GM18873 (cell line): ENCODE results near the gene PCNT.

ENCODE experiments used
- ATAC-seq: cut with Tn5 transposase; IDR thresholded peaks from one replicate; pipeline ENCODE4 v1.9.1; 2021; ENCODE audit warnings: mild to moderate bottlenecking, moderate library complexity, moderate number of reproducible peaks; ENCODE audit not compliant: unreplicated experiment, low FRiP score

PCNT gene

DNA sequence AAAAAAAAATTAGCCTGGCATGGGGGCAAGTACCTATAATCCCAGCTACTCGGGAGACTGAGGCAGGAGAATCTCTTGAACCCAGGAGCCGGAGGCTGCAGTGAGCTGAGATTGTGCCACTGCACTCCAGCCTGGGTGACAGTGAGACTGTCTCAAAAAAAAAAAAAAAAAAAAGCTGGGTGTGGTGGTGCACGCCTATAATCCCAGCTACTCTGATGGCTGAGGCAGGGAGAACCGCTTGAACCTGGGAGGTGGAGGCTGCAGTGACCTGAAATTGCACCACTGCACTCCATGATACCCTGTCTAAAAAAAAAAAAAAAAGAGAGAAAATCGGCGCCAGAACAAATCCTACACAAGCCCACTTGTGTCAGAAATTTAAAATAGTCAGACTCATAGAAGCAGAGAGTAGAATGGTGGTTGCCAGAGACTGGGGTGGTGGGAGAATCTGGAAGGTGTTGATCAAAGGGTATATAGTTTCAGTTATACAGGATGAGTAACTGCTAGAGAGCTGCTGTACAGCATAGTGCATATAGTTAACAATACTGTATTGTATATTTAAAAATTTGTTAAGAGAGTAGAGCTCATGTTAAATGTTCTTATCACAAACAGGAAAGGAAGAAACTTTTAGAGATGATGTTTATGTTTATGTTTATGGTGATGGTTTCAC, 144.3 kb downstream of the PCNT start:
- no peak for ATAC-seq

DNA sequence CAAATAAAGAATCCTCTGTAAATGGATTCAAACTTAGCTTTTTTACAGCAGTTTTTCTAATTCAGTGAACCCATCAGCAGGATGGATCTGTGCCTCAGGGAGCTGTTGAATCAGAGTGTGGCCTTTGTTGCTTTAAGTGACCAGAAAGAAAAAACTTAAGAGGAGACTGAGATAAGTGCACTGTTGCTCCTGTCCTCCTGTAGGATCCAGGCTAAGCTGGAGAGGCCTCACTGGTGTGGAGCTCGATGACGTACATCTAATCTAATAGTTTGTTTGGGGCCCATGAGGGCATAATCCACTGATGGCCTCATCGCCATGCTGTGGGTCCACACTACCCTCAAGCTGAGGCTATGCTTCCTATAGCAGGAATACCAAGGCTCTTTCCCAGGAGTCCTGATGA, 145.3 kb downstream of the PCNT start:
- no peak for ATAC-seq

DNA sequence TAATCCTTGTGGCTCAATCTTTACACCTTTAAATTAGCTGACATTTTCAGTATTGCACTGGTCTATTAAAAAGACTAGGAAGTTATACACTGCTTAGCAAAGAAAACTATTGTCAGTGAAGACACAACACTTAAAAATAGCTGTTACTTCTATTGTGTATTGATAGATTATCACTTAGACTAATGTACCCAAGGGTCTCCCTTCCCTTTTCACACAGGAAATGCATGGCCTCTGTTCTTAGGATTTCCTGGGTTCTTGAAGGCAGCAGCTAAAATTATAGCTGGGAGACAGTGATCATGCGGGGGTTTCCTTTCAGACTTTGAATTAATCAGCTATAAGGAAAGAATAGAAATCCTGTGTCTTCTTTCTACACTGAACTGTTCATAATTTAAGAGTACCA, 147.6 kb downstream of the PCNT start:
- ATAC-seq = no peak

DNA sequence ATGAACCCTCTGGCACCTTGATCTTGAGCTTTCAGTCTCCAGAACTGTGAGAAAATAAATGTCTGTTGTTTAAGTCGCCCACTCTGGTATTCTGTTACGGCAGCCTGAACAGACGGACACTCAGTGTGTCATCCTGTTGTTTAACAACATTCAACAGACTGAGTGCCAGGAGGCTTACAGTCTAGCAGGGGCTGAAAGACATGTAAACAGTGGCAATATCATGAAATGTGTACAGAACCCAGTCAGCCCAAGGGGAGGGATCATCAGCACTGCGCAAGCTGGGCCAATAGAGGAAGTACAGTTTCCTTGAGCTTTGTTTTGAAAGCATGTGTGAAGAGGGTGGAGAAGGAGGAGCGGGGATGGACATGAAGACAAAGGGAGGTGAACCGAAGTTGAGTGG, 148.3 kb downstream of the PCNT start:
- no peak for ATAC-seq

- ATAC-seq = no peak
Measured at GRCh38 chr21:46474382-46474781, 150.4 kb downstream of the PCNT start.

GRCh38 chr21:46475296-46475695, 151.3 kb downstream of the PCNT start:
- ATAC-seq = no peak

- no peak for ATAC-seq
Measured at GRCh38 chr21:46477765-46478164, 153.8 kb downstream of the PCNT start.

- ATAC-seq = no peak
Measured at GRCh38 chr21:46478910-46479309, 155.0 kb downstream of the PCNT start.

GRCh38 chr21:46480466-46480865, 156.5 kb downstream of the PCNT start:
- no peak for ATAC-seq

DNA sequence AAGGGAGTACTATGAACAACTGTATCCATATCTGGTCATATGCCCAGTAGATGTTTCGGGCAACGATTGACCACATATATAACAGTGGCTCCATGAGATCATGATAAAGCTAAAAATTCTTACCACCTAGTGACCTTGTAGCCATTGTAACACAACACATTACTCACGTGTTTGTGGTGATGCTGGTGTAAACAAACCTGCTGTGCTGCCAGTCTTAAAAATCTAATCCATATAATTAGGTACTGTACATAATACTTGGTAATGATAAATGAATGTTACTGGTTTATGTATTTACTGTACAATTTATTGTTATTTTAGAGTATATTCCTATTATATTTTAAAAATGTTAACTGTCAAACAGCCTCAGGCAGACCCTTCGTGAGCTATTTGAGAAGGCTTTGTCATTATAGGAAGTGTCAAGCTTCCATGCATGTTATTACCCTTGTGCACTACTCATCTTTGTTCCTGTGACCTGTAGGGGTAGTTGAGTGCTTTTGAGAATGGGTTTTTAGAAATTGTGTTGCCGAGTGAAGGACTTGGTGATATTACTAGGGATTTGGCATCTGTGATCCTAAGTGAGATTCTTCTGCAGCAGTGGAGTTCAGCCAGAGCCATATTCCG, 158.4 kb downstream of the PCNT start:
- no peak for ATAC-seq

DNA sequence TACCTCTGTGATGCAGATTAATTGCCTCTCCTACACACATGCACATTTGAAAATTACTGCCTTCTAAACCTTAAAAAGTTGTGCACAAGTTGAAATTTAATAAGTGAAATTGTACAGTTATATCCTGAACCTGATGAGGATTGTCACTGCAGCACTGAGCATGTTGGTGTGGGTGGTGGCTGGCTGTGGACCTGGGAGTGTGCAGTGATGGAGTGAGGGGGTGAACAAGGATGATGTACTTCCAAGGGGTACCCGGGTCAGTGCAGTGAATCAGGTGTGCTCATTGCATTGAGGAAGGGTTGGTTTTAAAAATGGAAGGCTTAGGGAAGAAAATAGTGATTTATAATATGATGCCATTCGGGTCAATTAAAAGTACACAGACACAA, 158.9 kb downstream of the PCNT start:
- no peak for ATAC-seq

GRCh38 chr21:46483300-46484295, 159.6 kb downstream of the PCNT start:
- ATAC-seq = no peak

- ATAC-seq = no peak
Measured at GRCh38 chr21:46486481-46487126, 162.6 kb downstream of the PCNT start.

DNA sequence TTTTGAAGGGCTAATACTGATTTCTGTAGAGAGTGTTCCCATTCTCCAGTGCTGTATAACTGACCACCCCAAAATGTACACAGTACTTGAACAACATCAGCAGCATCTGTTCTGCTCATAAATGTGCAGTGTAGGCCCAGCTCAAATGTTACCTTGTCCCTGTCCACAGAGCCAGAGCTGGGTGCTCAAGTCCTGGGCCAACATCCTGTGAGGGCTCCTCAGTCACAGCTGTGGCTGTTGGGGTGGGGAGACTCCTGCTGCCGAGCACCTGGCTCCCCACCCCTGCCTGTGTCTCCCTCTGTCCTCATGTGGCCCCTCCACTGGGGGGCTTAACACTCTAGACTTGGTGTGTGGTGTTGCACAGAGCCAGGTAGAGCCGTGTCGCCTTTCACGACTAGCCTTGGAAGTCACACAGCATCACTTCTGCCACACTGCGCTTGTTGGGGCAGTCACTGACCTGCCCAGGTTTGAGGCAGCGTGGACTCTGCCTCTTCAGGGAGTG, 165.3 kb downstream of the PCNT start:
- ATAC-seq = no peak

GRCh38 chr21:46489800-46490199, 165.8 kb downstream of the PCNT start:
- ATAC-seq = no peak

GRCh38 chr21:46491553-46491952, 167.6 kb downstream of the PCNT start:
- no peak for ATAC-seq

DNA sequence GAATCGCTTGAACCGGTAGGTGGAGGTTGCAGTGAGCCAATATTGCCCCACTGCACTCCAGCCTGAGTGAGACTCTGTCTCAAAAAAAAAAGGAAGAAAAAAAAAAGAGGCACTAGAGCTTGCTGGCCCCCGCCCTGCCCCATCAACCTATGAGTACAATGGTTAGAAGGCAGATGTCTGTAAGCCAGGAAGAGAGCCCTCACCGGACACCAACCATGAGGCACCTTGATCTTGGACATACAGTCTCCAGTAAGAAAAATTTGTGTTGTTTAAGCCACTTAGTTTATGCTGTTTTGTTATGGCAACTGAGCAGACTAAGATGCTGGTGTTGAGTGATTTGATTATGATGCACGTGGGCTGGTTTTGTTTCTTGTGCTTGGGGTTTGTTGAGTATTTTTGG, 168.9 kb downstream of the PCNT start:
- ATAC-seq = no peak

DNA sequence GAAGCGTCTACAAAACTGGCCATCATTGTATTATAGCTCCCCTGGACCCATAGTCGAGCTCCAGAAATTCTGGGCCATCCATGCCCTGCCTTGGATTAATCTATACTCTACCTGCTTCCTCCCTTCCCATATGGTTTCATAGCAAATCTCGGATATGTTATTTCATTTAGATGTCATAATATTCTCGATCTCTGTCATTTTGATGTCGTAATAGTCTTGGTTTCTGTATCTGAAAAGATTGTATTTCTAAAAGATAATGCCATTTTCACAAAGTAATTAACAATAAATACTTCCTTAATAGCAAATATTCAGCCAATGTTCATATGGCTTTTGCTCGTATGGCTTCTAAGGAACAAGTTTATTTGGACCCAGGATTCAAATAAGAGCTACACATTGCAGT, 169.9 kb downstream of the PCNT start:
- ATAC-seq = no peak
